CD4-positive, alpha-beta T cell (primary cell): Measurements from ENCODE around the gene CLEC2D. TPM values are rescaled to one million over a fixed set of nuclear protein-coding genes. Genes with fewer than 3 reads are reported as not detected.
A peak's percentile ranks its signal among the peaks of the same experiment; 100 is the strongest.

Experiments
- ATAC-seq: fragments of 200-7000 bp; cut with Tn5 transposase; one replicate; pipeline ENCODE4 v1.10.0; 2022; ENCODE audit warnings: mild to moderate bottlenecking; ENCODE audit not compliant: poor library complexity
- CTCF ChIA-PET: fragments of 350-600 bp; sonication (Branson Sonifier 250); formaldehyde crosslinking; loops from one replicate; lab custom pipeline; 2021; ENCODE audit warnings: antibody characterized with exemption, inconsistent platforms; lab: Charles Lee
- POLR2A ChIA-PET: fragments of 350-600 bp; sonication (Branson Sonifier 250); formaldehyde crosslinking; loops from one replicate; lab custom pipeline; 2021; ENCODE audit warnings: antibody characterized with exemption, inconsistent platforms; lab: Charles Lee
- DNase-seq, 14 experiments: peaks; one replicate each; pipeline ENCODE4 v3.0.0-alpha.2; 2013 to 2020; ENCODE audit warnings: mixed read lengths in 2 of 14
- H3K27ac ChIP-seq, 2 donors: one replicate each; pipeline versions ENCODE4 v1.5.1 to v1.7.0; 2013; ENCODE audit warnings: low read length in 2 of 2, low read depth in 1 of 2, mild to moderate bottlenecking in 1 of 2
- H3K27me3 ChIP-seq, 2 experiments: 1 replicate in 1 of 2; 2 replicates in 1 of 2; pipeline versions ENCODE4 v1.6.1 to v1.7.0; 2013; ENCODE audit warnings: low read length in 2 of 2, control low read depth in 1 of 2, mild to moderate bottlenecking in 1 of 2, moderate library complexity in 1 of 2; ENCODE audit not compliant: insufficient read depth in 2 of 2, control insufficient read depth in 1 of 2
- H3K36me3 ChIP-seq: one replicate; pipeline ENCODE4 v1.6.1; 2013; ENCODE audit warnings: low read length, control low read depth; ENCODE audit not compliant: insufficient read depth
- H3K4me1 ChIP-seq: one replicate; pipeline ENCODE4 v1.6.1; 2013; ENCODE audit warnings: low read length, control low read depth; ENCODE audit not compliant: insufficient read depth
- H3K4me3 ChIP-seq: one replicate; pipeline ENCODE4 v1.5.1; 2013; ENCODE audit warnings: mild to moderate bottlenecking, low read length, moderate library complexity
- H3K9me3 ChIP-seq, 2 experiments: 1 replicate in 1 of 2; 2 replicates in 1 of 2; pipeline versions ENCODE4 v1.6.1 to v1.7.0; 2013; ENCODE audit warnings: low read length in 2 of 2, mild to moderate bottlenecking in 2 of 2, control low read depth in 1 of 2, moderate library complexity in 1 of 2; ENCODE audit not compliant: control insufficient read depth in 1 of 2, insufficient read depth in 1 of 2
- H3K27ac Mint-ChIP-seq: one replicate; pipeline ENCODE4 v1.8.0; 2020; ENCODE audit warnings: mixed read lengths
- H3K27me3 Mint-ChIP-seq: one replicate; pipeline ENCODE4 v1.8.0; 2021; ENCODE audit warnings: mixed read lengths
- H3K36me3 Mint-ChIP-seq: one replicate; pipeline ENCODE4 v1.8.0; 2021; ENCODE audit warnings: low read depth, mixed read lengths
- H3K4me1 Mint-ChIP-seq: one replicate; pipeline ENCODE4 v1.8.0; 2021; ENCODE audit warnings: low read depth, mixed read lengths
- H3K4me3 Mint-ChIP-seq: one replicate; pipeline ENCODE4 v1.8.0; 2020; ENCODE audit warnings: mild to moderate bottlenecking, mixed read lengths
- H3K9me3 Mint-ChIP-seq: one replicate; pipeline ENCODE4 v1.8.0; 2020; ENCODE audit warnings: mixed read lengths
- intact Hi-C, 2 experiments: fragments of 100-400 bp; cut with DNase I in 1 of 2; cut with micrococcal nuclease in 1 of 2; formaldehyde crosslinking; loops; one replicate each; pipeline versions ENCODE4 v1.15.1 to v1.9.0; 2023 to 2025; cut with DNase I, micrococcal nuclease
- total RNA-seq, 174 experiments: library from RNA in 2 of 174; stranded (reverse) in 2 of 174; gene quantifications; one replicate each; pipeline ENCODE4 v1.2.3 and lab custom pipeline; 2021 to 2026
- TF ChIP-seq, protein P1 (sequence below): fragments of 200-600 bp; IDR thresholded peaks from one replicate; pipeline ENCODE4 v1.8.0; 2022; ENCODE audit warnings: antibody characterized with exemption, mild to moderate bottlenecking

The CLEC2D gene
- total RNA-seq, 2 experiments from 2014 or later, result 121 to 122 TPM

DNA sequence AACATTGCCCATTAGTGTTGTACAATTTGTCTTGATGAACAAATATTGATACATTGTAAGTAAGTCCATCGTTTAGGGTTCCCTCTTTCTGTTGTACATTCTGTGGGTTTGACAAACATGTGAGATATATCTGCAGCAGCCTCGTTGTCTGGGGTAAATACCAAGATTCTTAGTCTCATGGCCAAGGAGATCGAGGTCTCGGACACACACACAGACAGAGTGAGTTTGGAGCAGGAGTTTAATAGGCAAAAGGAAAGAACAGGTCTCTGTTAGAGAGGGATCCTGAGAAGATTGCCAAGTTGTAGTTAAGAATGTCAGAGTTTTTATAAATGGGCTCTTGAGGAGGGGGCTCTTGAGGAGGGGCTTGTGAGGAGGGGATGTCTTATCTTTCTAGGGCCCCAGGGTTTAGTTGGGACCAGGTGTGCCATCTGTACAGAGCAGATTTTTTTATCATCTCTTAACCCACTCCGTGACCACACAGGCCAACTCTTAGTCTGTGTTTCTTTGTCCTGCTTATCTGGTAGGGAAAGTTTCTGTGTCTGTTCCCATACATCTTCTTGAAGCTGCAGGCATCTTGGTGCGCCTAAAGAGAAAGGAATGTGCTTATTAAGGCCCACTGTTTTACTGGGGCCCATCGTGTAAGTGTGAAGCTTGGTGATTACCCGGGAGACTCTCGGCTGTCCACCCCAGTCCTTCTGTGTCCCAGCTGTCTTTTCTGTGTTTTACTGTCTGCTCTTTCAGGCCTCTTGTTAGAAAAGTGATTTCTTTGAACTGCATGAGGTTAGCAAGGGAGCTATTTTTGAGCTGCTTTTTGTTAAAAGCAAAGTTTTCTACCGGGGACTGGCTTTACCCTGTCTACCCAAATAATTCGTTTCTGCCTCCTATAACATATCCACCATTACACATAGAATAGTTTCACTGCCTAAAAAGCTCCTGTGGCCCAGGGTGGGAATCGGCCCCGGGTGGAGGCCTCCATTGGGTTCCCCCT, 22.4 kb upstream of the CLEC2D start:
- DNase-seq (no peak), ATAC-seq (peak; percentile 13)
- H3K36me3 ChIP-seq, result no peaks in the 10 kb centered on the region
- POLR2A ChIA-PET, result interaction anchor here (0.6 to 17.4 kb wide), 29 partner anchors 9 to 637 kb away, joined by 3 to 648 read pairs (median 10); partner anchors contain the start of genes CD69, CLEC2B and CLEC2D
- H3K4me1 ChIP-seq, result peaks cover 29% of the 10 kb centered on the region
- TF ChIP-seq, protein P1, sequence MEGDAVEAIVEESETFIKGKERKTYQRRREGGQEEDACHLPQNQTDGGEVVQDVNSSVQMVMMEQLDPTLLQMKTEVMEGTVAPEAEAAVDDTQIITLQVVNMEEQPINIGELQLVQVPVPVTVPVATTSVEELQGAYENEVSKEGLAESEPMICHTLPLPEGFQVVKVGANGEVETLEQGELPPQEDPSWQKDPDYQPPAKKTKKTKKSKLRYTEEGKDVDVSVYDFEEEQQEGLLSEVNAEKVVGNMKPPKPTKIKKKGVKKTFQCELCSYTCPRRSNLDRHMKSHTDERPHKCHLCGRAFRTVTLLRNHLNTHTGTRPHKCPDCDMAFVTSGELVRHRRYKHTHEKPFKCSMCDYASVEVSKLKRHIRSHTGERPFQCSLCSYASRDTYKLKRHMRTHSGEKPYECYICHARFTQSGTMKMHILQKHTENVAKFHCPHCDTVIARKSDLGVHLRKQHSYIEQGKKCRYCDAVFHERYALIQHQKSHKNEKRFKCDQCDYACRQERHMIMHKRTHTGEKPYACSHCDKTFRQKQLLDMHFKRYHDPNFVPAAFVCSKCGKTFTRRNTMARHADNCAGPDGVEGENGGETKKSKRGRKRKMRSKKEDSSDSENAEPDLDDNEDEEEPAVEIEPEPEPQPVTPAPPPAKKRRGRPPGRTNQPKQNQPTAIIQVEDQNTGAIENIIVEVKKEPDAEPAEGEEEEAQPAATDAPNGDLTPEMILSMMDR, result no peak
- CTCF ChIA-PET, result interaction anchor here (0.8 to 3.2 kb wide), 9 partner anchors 12 to 151 kb away, joined by 3 to 15 read pairs (median 4); partner anchors contain the start of gene CLEC2D
- H3K27me3 ChIP-seq, result no peaks in the 10 kb centered on the region
- H3K9me3 ChIP-seq, result peaks cover 4 to 5% of the 10 kb centered on the region in 2 experiments
- H3K27ac ChIP-seq, result peak overlapping the region; percentile 80 to 90
- Mint-ChIP-seq H3K4me3 (peak overlapping the region; percentile 94), H3K9me3 (peaks cover 5% of the 10 kb centered on the region), H3K27ac (peak overlapping the region; percentile 89), H3K4me1 (peaks cover 63% of the 10 kb centered on the region), H3K36me3 (peaks cover 58% of the 10 kb centered on the region), H3K27me3 (no peaks in the 10 kb centered on the region)
- peak overlapping the region; percentile 90 for H3K4me3 ChIP-seq
- intact Hi-C loops, result loop anchor here (5.0 kb wide), 2 partner anchors 35 to 110 kb away; no protein-coding TSS in a partner anchor

DNA sequence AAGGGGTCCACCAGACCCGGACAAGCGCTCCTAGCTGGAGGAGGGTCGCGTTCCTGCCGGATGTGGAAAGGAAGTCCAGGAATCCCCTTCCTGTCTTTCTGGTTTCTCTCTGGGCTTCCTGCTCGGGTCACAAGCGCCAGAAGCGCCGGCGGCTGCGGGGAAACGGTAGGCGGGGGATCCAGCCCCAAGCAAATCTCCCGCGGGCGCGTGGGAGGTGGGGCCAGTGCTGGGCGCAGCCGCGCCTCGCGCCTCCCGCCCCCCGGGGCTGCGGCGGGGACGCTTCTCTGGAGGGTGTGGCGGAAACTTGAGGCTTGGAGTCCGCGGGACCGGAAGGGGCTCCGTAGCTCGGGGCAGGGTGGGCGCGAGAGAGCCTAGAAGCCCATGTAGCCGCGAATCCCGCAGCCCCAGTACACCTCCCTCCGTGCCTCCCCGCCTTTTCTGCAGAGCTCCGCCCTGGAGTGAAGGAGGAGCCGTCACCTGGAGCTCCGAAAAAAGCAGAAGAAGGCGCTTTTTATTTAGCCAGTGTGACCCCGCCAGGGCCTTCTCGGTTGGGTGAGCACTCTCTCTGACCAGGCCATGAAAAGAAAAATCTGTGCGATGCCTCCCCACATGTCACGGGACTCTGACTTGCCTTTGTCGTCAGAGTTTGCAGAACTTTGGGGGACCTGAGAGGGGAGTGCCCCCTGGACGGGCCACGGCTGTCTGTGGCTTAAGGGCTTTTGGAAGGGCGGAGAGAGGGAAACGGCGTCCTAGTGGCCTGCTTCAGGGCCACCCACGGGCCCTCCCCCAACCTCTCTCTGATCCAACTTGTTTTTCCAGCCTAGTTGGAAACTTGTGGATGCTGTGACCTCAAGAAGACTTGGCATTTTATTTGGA, 21.4 kb upstream of the CLEC2D start:
- Mint-ChIP-seq H3K36me3 (peaks cover 66% of the 10 kb centered on the region), H3K4me3 (peak overlapping the region; percentile 94), H3K27ac (peak overlapping the region; percentile 89), H3K4me1 (peaks cover 62% of the 10 kb centered on the region), H3K9me3 (peaks cover 5% of the 10 kb centered on the region), H3K27me3 (no peaks in the 10 kb centered on the region)
- Histone ChIP-seq H3K27ac (peak overlapping the region; percentile 83 to 90), H3K4me3 (peak overlapping the region; percentile 90), H3K27me3 (no peaks in the 10 kb centered on the region), H3K4me1 (peaks cover 23% of the 10 kb centered on the region), H3K36me3 (no peaks in the 10 kb centered on the region), H3K9me3 (peaks cover 0 to 5% of the 10 kb centered on the region in 2 experiments)
- CTCF ChIA-PET, result interaction anchor here (0.8 to 3.2 kb wide), 10 partner anchors 8 to 150 kb away, joined by 3 to 15 read pairs (median 4); partner anchors contain the start of gene CLEC2D
- peak; percentile 74 for ATAC-seq
- intact Hi-C loops, result loop anchor here (1.0 to 5.0 kb wide), 4 partner anchors 13 to 113 kb away; no protein-coding TSS in a partner anchor
- peak; percentile 75 to 97 (median 88) for DNase-seq
- TF ChIP-seq, protein P1, result no peak
- POLR2A ChIA-PET, result interaction anchor here (0.6 to 17.4 kb wide), 36 partner anchors 10 to 638 kb away, joined by 3 to 648 read pairs (median 6); partner anchors contain the start of genes CD69, CLEC2B, CLEC2D and KLRB1
